Stimulated activated CD8-positive, alpha-beta memory T cell treated with anti-CD3 and anti-CD28 coated beads, Interleukin-4, amount 100 ng/mL, for 24 hours (primary cell): Measurements from ENCODE around the gene PRRT1B.

Source experiments
- DNase-seq: peaks from one replicate; pipeline ENCODE4 v3.0.0-alpha.2; 2020; ENCODE audit warnings: low read depth

PRRT1B gene

DNA sequence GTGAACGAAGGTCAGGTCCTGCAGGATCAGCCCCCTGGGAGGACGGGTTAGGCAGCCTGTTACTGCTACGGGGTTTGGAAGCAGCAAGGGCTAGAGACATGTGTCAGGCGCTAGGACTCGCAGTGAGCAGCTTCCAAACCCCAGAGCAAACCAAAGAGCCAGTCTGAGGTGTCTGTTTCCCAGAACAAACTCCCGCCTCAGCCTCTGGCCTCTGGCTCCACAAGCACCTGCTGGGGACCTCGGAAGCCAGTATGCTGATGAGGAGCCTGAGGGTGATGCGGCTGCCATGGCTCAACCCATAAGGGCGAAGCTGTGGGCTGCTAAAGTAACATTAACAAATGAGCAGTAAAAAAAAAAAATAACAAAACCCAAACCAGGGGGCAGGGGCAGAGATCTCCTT, 35.0 kb downstream of the PRRT1B start:
- DNase-seq: no peak

DNA sequence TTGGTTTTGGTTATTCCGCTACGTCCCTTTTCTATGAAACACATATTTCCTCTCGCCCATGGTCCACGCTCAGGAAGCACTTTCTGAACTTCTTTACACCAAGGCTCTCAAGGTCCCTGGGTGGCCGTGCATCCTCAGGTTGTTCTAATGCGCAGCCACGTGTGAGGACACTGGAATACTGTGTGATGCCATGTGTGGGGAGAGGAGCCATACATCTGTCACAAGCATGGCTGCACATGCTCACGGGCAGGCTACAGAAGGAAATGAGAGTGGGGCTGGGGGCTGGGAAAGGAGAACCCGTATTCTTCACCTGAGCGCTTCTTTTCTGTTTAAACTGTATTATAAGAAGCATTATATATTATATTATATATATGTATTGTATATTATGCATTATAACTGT, 36.7 kb downstream of the PRRT1B start:
- no peak for DNase-seq

DNA sequence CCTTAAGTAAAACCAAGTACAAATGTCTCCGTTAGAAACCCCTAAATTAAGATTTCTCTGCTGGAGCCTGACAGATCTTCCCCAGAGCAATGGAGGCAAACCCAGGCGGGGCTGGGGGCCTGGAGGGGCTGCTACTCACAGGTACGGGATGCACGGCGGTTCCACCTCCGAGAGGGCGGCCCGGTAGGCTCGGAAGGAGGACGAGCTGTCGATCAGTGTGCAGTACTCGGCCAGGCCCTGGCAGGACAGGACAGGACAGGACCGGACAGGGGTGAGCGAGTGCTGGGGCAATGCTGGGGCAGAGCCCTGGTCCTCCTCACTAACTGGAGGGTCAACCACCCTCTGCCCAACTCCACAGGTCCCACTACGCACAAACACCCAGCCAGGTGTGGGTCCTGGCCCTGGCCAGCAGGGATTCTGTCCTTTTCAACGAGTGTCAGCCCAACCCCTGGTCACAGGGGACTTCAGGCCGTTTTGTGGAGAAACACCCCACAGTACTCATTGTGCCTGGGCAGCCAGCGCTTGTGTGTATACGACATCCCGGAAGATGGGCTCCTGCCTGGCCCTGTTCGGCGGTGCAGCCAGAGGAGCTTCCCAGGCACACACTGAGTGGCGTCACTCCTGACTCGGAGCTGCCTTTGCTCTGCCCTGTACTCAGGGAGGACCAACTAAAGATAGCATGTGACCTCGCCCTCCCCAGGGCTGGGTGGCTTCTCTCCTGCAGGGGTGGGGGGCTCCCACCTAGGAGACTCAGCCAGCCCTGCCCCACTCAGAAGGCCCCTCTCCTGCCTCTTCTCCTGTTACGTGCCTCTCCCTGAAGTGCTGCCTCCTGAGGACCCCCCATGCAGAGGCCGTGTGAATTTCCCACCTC, 37.4 kb downstream of the PRRT1B start:
- DNase-seq: no peak

DNA sequence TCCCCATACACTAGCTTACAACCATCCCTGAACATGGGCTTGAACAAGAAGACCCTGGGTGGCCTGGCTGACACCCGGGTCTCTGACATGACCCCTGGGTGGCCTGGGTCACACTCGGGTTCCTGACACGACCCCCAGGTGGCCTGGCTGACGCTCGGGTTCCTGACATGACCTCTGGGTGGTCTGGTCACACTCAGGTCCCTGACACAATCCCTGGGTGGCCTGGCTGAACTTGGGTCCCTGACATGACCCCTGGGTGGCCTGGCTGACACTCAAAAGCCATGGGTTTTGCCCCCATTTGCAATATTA, 38.0 kb downstream of the PRRT1B start:
- DNase-seq: no peak

GRCh38 chr9:131583836-131584555, 38.7 kb downstream of the PRRT1B start:
- DNase-seq: no peak

DNA sequence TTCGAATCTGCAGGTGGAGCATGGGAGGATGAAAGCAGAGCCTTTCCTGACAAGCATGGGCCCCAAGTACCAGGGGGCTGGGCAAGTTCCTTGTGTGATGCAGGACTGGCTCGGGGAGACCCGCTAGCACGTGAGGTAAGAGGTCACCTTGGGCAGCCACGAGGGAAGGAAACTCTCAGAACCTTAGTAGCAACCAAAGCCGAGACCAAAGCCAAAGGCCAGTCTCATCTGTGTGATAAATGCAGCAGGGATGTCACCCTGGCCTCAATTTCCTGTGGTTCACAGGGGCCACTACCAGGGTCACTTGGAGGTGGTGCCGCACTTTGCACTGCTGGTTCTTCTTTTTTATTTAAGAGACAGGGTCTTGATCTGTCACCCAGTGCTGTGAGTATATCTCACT, 39.5 kb downstream of the PRRT1B start:
- no peak for DNase-seq

GRCh38 chr9:131585375-131585774, 40.1 kb downstream of the PRRT1B start:
- no peak for DNase-seq

GRCh38 chr9:131587331-131587730, 42.0 kb downstream of the PRRT1B start:
- DNase-seq: no peak

- no peak for DNase-seq
Measured at GRCh38 chr9:131587906-131588305, 42.6 kb downstream of the PRRT1B start.

DNA sequence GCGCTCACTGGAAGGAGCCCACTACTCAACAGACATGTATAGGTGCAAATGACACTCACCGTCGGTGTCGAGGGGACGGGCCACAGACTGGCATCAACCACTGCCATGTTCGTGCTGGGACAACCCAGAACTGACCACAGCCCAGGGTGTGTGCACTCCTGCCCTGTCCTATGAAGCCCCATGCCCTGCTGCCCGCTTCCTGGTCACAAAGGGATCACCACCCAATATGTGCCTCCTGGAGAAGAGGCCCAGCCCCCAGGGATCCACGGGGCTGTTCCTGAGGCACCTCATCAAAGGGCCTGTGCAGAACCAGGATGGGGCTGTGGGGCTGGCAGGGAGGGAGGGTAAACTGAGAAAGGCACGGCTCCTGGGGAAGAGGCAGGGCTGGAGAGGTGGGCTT, 43.1 kb downstream of the PRRT1B start:
- no peak for DNase-seq

GRCh38 chr9:131589124-131589711, 43.9 kb downstream of the PRRT1B start:
- DNase-seq: no peak

DNA sequence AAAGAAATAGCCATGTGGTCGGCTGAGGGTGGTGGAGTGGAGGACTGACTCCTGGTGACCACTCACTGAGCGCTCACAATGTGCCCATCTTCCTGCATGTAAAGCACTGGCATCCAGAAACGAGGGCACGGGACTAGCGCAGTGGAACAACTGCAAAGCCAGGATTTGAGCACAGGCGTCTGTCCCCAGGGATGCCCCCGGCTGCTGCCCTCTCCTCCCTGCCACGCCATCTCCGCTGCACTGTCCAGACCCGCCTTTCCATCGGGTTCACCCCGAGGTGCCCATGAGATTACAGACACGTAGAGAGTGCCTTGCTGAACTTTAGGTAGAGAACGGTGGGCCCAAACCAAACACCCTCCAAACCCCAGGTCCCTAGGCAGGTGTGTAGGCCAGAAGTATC, 44.7 kb downstream of the PRRT1B start:
- DNase-seq: no peak

GRCh38 chr9:131590449-131590848, 45.1 kb downstream of the PRRT1B start:
- no peak for DNase-seq

GRCh38 chr9:131590907-131591844, 45.9 kb downstream of the PRRT1B start:
- peak; percentile 65 for DNase-seq

- DNase-seq: no peak
Measured at GRCh38 chr9:131591845-131592208, 46.5 kb downstream of the PRRT1B start.

DNA sequence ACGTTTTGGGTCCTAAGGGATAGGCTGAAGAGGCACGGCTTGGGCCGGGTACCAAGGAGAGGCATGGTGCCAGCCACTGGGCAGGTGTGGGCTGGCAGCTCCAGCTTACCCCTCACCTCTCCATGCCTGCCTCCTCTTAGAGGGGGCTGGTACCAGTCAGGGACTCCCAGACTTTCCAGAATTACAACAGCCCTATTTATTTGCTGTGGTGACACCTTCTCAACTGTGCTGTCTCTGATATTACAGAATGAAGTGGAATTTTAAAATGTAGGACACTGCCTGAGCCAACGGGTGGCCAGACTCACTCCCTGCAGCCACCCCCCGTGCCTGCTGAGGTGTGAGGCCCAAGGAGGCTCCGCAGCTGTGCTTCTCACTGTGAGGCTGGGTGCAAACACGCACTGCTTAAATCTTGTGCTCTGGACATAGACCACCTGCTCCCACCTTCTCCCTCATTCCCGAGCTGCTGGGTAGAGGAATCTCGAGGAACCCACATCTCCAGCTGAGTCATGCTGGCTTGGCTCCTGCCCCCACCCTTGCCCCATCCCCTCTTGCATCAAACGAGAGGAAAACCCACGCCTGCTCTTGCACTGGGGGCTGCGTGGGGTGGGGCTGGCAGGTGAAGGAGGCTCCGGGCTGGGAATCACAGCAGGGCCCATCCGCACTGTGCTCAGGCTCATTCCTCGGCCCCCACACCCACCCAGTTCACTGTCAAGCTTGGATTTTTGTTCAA, 47.9 kb downstream of the PRRT1B start:
- DNase-seq: no peak

GRCh38 chr9:131593936-131594665, 48.8 kb downstream of the PRRT1B start:
- DNase-seq: no peak

GRCh38 chr9:131594906-131595665, 49.8 kb downstream of the PRRT1B start:
- DNase-seq: no peak

- DNase-seq: no peak
Measured at GRCh38 chr9:131595696-131596429, 50.5 kb downstream of the PRRT1B start.

DNA sequence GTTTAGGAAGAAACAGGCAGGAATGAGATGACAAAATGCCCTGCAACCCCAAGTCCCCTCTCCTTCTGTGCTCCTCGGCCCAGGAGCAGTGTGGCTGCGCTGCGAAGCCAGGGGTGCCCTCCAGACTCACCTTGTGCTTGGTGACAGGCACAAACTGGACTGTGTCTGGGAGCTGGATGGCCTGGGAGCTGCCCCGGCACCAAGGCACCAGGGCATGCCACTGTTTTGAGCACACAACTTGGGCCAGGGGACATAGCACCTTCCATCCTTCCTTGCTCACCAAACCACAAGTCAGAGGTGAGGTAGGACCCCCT, 51.1 kb downstream of the PRRT1B start:
- no peak for DNase-seq
